Islet of Langerhans (tissue), 1 donor: ENCODE data around the gene CD19.
"Not testable (repeated sequence)": the region's sequence is repeated elsewhere in the genome, so short reads cannot be mapped to it uniquely, and the experiment has no call there.

Experiments
- FAIRE-seq: peaks from one replicate; lab custom pipeline; 2011; peaks lifted over from hg19 to GRCh38; lab: Jason Lieb, UNC

The CD19 gene

DNA sequence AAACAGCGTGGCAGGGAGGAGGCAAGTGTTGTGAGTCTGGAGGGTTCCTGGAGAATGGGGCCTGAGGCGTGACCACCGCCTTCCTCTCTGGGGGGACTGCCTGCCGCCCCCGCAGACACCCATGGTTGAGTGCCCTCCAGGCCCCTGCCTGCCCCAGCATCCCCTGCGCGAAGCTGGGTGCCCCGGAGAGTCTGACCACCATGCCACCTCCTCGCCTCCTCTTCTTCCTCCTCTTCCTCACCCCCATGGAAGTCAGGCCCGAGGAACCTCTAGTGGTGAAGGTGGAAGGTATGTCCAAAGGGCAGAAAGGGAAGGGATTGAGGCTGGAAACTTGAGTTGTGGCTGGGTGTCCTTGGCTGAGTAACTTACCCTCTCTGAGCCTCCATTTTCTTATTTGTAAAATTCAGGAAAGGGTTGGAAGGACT is at the start of gene CD19:
Gene CD19, plus strand, starts transcription at position 171 of the 425 bp plus-strand sequence. Its CDS starts 30 bp downstream, at position 201.
- FAIRE-seq = no peak

- no peak for FAIRE-seq
Observed at GRCh38 chr16:28882551-28883160, 49.1 kb upstream of the CD19 start.

GRCh38 chr16:28883221-28883996 is 48.4 kb upstream of the CD19 start:
- FAIRE-seq = no peak

- no peak for FAIRE-seq
Observed at GRCh38 chr16:28884045-28884444, 47.7 kb upstream of the CD19 start.

DNA sequence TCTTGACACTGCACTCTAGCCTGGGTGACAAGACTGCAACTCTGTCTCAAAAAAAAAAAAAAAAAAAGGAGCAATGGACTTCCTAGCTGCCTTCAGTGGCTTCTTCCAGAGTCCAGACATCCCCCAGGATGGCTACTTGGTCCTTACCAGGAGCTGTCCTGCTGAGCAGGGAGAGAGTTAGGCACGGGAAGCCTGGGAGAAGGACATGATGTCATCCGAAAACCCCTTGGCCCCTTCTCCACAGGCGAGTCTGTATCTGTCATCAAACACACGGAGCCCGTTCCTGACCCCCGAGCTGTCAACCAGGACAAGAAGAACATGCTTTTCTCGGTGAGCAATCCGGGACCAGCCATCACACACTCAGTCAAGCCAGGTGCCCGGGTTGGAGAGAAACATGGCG is 44.8 kb upstream of the CD19 start:
- FAIRE-seq = no peak

DNA sequence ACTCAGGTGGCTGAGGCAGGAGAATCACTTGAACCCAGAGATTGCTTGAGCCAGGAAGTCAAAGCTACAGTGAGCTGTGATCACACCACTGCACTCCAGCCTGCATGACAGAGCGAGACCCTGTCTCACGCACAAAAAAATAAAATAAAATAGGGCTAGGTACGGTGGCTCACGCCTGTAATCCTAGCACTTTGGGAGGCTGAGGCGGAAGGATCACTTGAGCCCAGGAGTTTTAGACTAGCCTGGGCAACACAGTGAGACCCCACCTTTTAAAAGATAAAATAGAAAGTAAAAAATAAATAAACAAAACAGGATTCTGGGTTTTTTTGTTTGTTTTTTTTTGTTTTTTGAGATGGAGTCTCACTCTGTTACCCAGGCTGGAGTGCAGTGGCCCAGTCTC is 41.4 kb upstream of the CD19 start:
- FAIRE-seq = not testable (repeated sequence)

DNA sequence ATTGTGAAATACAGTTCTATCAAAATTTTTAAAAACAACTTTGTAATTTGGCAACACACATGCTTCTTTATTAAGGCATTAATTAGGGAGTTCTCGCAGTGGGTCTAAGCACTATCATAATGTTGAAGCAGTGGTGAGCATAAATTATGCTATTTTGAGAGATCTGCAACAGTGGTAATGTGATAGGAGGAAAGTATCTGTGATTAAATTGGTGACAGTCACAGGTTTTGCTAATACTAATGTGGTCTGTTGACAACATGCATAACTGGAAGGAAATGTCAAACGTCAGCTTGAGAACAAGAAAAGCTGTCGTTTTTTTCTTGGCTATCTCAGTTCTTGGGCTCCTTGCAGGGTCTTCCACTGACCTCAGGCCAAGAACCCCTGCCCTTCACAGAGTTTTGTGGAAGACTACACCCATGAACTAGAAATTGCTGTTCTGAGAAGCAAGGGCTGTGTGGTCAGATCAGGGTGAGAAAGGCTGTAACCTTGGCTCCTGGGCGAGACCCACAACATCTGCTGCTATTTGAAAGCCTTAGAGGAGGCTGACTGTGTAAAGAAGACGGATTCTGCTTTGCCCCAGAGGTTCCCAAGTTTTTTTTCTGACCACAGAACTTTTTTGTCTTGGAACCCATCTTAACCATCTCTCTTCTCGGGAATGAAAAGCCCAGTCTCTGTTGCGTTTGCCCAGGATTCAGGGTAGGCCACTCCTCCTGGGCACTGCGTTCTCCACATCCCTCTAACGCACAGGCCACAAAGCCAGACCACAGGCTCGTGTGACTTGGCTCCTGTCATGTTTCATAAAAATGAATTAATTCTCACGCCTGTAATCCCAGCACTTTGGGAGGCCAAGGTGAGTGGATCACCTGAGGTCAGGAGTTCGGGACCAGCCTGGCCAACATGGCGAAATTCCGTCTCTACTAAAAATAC is 39.5 kb upstream of the CD19 start:
- no peak for FAIRE-seq

DNA sequence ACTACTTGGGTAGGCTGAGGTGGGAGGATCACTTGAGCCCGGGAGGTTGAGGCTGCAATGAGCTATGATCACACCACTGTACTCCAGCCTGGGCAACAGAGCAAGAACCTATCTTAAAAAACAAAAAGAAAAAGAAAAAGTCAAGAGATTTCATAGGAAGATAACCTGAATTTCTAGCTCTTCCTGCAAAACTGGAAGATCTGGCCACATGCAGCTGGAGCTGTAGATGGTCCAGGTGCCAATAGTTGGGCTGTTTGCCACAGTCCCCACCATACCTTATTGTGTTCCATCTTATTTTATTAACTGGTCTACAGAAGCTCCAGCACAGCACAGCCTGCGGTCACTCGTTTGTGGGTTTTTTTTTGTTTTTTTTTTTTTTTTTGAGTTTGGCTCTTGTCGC is 38.5 kb upstream of the CD19 start:
- FAIRE-seq = no peak

GRCh38 chr16:28895609-28896008 is 36.2 kb upstream of the CD19 start:
- FAIRE-seq = no peak

GRCh38 chr16:28897826-28898225 is 33.9 kb upstream of the CD19 start:
- FAIRE-seq = no peak

DNA sequence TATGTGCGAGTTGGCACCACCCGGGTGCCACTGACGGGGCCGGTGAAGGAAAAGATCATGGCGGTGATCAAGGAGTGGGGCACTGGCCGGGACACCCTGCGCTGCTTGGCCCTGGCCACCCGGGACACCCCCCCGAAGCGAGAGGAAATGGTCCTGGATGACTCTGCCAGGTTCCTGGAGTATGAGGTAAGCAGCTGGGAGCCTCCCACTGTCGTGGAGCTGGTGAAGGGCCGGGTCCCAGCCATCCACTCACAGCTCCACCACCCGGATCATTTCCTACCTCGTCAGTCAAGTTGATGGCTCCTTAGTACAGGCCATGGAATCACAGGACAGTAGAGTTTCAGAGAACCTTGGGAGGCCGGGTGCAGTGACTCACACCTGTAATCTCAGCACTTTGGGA is 33.5 kb upstream of the CD19 start:
- FAIRE-seq = no peak

DNA sequence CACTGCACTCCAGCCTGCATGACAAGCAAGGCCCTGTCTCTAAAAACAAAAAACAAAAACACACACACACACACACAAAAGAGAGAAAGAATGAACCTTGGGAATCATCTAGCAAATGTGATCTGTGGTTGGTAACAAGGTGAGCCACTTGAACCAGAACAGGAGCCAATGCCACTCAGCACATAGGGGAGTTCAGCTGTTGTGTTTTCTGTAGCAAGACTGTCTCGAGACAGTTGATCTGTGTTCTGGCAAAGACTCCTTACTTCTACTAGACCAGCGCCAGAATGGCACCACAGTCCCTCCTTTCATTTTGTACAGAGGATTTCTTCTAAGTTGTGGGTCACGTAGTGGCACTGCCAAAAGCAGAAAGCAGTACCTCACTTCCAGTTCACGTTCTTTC is 32.8 kb upstream of the CD19 start:
- FAIRE-seq = no peak

- FAIRE-seq = no peak
Observed at GRCh38 chr16:28899882-28900590, 31.7 kb upstream of the CD19 start.

DNA sequence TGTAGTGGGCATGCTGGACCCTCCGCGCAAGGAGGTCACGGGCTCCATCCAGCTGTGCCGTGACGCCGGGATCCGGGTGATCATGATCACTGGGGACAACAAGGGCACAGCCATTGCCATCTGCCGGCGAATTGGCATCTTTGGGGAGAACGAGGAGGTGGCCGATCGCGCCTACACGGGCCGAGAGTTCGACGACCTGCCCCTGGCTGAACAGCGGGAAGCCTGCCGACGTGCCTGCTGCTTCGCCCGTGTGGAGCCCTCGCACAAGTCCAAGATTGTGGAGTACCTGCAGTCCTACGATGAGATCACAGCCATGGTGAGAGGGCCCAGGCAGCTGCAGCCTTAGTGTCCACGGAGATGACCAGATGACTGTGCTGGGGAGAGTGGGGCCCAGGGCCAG is 31.2 kb upstream of the CD19 start:
- no peak for FAIRE-seq

GRCh38 chr16:28901862-28902261 is 29.9 kb upstream of the CD19 start:
- no peak for FAIRE-seq

DNA sequence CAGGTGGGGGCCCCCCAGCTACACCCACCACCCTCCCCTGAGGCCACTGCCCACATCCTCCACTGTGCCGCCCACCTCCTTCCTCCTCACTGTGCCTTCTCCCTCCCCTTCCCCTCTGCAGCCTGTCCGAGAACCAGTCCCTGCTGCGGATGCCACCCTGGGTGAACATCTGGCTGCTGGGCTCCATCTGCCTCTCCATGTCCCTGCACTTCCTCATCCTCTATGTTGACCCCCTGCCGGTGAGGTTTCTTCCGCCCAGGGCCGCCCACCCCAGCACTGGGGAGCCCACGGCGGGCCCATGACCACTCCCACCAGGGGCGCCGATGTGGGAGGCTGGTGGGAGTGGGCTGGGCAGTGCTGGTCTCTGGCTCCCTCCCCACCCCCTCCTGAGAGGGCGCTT is 28.9 kb upstream of the CD19 start:
- FAIRE-seq = no peak

DNA sequence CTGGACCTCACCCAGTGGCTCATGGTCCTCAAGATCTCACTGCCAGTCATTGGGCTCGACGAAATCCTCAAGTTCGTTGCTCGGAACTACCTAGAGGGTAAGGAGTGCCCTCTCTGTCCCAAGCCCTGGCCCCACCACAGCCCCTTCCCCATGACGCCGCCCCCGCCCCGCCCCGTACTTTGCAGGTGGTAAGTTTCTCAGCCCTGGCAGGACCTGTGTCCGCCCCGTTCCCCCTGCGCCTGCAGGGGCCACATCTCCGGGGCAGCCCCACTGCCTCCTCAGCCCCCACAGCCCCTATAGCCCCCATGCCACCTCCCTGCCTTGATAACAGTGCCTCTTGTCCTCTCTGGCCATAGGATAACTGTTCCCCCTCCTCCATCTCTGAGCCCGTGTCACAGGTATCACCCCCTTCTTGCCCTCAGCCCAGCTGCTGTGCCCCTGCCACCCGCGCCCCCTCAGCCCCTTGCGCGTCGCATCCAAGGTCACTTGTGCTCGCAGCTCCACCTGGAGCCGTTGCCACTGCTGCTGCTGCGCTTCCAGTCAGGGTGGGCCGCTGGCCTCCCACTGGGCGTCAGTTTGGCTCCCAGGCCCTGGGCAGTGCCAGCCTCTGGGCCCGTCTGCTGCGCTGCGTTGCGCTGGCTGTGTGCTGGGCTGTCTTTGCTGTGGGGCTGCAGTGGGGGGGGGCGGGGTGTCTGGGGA is 28.3 kb upstream of the CD19 start:
- FAIRE-seq = no peak

DNA sequence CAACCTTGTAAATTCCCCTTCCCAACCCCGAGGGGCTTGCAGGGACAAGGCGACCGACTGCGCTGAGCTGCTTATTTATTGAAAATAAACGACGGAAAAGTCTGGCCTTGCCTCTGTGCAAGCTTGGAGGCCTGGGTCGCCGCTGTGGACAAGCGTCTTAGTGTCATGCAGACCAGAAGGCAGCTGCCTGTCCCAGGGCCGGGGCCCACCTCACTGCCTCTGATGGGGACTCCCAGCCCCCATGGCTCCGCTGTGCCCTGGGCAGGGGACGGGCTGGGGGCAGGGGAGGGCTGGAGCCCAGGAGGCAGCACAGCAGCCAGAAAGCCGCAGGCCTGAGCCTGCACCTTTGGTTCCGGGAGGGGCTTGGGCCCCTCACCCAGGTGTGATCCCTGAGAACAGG is 27.4 kb upstream of the CD19 start:
- FAIRE-seq = no peak

- no peak for FAIRE-seq
Observed at GRCh38 chr16:28904828-28905227, 26.9 kb upstream of the CD19 start.

- no peak for FAIRE-seq
Observed at GRCh38 chr16:28905229-28905754, 26.5 kb upstream of the CD19 start.

GRCh38 chr16:28905800-28906372 is 25.9 kb upstream of the CD19 start:
- FAIRE-seq = no peak
